Cardiac fibroblast (primary cell): Measurements from ENCODE around the gene PSMA6.

Experiments used
- DNase-seq, 2 donors: peaks; one replicate each; pipeline versions ENCODE4 v3.0.0 to v3.0.0-alpha.2; 2010; ENCODE audit warnings: low read depth in 2 of 2
- H3K4me3 ChIP-seq, 2 donors: replicated peaks in 1 of 2; 1 replicate in 1 of 2; 2 replicates in 1 of 2; pipeline ENCODE4 v1.5.1; 2011; ENCODE audit warnings: low read depth in 2 of 2, low read length in 2 of 2, mild to moderate bottlenecking in 2 of 2, moderate library complexity in 1 of 2
- CTCF ChIP-seq: IDR thresholded peaks from one replicate; pipeline ENCODE4 v1.5.1; 2011; ENCODE audit warnings: low read depth, mild to moderate bottlenecking, low read length, inconsistent platforms

The PSMA6 gene

DNA sequence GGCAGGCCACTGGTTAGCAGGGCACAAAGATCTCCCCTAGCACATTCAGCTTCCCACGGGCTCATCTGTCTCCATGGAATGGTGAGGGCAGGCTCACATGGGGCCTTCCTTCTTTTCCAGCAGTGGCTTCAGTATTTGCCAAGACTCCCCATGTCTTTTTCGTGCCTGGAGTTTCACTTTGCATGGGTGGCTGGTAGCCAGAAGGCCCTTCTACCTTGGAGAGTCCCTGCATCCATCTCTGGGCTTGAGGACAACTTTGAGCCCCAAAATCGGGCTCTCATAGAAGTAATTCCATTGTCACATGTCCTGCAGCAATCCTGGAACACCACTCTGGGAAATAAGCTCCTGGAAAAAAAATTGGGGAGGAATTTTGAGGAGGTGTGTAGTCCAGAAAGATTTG lies 70.3 kb downstream of the PSMA6 start:
- no peak for TF ChIP-seq CTCF
- no peak overlapping the region for H3K4me3 ChIP-seq
- DNase-seq, result no peak

DNA sequence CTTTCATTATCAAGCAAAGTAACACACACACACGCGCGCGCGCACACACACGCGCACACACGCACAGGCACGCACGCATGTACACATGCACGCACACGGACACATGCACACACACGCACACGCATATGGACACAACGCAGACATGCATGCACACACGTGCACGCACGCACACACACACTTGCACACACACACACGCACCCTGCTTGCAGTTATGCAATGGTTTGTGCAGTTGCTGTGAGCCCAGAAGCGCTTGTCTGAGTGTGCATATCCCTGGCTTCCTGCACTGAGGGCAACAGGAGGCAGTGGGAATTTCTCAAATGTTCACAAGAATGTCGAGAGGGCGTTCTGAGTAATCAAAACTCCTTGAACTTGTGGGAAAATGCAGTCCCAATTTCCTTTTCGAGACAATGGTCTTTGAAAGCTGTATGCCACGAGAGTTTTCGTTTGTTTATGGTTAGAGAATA lies 70.8 kb downstream of the PSMA6 start:
- TF ChIP-seq CTCF, result no peak
- H3K4me3 ChIP-seq, result no peak overlapping the region
- DNase-seq, result peak; percentile 63 to 80

- no peak overlapping the region for H3K4me3 ChIP-seq
- TF ChIP-seq CTCF, result no peak
- DNase-seq, result peak; percentile 84 to 93
These were observed 73.2 kb downstream of the PSMA6 start for GRCh38 chr14:35365130-35366055.

GRCh38 chr14:35366056-35366451 lies 73.9 kb downstream of the PSMA6 start:
- DNase-seq, result peak in 1 of 2 donors; percentile 76
- H3K4me3 ChIP-seq, result no peak overlapping the region

DNA sequence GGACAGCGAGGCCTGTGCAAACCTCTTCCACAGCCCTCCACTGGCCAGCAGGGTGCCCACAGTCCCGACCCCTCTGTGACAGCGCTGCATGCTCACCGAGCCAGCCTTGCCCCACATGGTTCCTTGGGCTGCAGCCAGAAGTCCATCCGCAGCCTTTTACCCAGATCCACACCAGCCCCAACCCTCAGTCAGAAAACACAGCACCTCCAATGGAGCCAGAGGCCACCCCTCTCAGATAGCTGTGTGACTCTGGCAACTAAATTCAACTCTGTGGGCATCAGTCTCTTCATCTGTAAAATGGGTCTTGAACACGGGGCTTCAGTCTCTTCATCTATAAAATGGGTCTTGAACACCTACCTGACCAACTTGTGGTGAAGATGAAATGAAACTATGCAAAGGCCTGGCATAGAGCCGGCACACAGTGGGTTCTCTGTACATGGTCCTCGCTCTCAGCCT lies 74.4 kb downstream of the PSMA6 start:
- no peak for TF ChIP-seq CTCF
- H3K4me3 ChIP-seq, result no peak overlapping the region
- no peak for DNase-seq

More at GRCh38 chr14:35366056-35366451, 73.9 kb downstream of the PSMA6 start:
- TF ChIP-seq CTCF, result no peak

DNA sequence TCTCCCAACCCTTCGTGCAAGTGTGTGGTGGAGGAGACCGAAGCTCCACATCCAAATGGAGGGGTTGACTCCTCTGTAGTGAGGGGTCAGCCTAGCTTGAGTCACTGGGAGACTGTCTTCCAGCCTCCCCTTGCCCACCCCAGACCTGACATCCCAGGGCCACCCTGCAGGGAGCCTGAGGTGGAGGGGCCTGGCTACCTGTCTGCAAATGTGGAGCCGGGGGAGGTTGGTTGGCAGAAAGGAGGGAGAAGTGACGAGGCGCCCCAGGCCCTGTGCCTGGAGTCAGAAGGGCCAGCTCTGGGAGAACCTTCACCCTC lies 74.8 kb downstream of the PSMA6 start:
- no peak for TF ChIP-seq CTCF
- no peak for DNase-seq
- no peak overlapping the region for H3K4me3 ChIP-seq
